Activated naive CD4-positive, alpha-beta T cell (primary cell): Measurements from ENCODE around the gene TYK2.

Experiments used
- DNase-seq, 4 experiments: peaks; one replicate each; lab custom pipeline; 2025; lab: John Stamatoyannopoulos, UW

The TYK2 gene

GRCh38 chr19:10309423-10309822, 70.9 kb downstream of the TYK2 start, which contains the start of gene ZGLP1:
Gene ZGLP1, minus strand, starts transcription at chr19:10309815.
- no peak for DNase-seq

- DNase-seq = no peak
Observed at GRCh38 chr19:10306327-10306726, 74.0 kb downstream of the TYK2 start.

- no peak for DNase-seq
Observed at GRCh38 chr19:10305139-10305806, 75.1 kb downstream of the TYK2 start.
